ENCODE data around the gene CDS2. TPM values are rescaled to one million over a fixed set of nuclear protein-coding genes. Genes with fewer than 3 reads are reported as not detected.
A peak's percentile ranks its signal among the peaks of the same experiment; 100 is the strongest.
"Not testable (repeated sequence)": the region's sequence is repeated elsewhere in the genome, so short reads cannot be mapped to it uniquely, and the experiment has no call there.

The CDS2 gene
- 22.2 and 22.6 TPM in 2 replicates for total RNA-seq (2014; rRNA removed; shearing (Covaris generic))

DNA sequence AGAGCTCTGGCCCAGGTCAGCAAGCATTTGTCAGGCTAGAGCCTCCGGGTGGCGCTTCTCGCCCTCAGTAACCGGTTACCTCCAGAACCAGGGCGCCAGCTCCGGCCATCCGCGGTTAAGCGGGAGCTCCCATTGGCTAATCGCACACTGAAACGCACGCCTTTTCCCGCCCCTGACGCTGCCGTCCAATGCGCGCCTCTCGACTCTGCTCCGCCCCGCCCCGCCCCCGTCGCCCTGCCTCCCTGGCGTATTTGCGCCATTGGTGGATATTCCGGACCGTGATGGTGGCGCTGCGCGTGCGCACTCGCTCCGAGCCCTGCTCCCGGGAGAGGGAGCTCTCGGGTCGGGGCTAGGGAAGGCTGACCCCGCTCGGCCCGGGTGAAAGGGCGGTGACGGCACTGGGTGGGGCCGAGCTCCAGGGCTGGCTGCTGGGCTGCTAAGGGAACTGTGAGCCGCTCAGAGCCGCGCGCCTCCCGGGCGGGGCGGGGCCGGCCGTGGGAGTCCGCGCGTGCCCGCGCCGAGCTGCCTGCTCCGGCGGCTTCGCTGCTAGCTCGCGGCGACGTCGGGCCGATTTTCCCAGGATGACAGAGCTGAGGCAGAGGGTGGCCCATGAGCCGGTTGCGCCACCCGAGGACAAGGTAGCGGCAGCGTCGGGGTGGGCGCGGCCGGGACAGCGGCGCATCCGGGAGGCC lies at the start of gene CDS2:
Gene CDS2 (plus strand): TSS at position 497 of the 692 bp plus-strand sequence. CDS start 85 bp downstream, at position 582.
- DNase-seq (ENCODE audit: low spot score), result peak; percentile 98

- DNase-seq (ENCODE audit: low spot score), result no peak
Observed at GRCh38 chr20:5077761-5078387, 48.9 kb upstream of the CDS2 start.

DNA sequence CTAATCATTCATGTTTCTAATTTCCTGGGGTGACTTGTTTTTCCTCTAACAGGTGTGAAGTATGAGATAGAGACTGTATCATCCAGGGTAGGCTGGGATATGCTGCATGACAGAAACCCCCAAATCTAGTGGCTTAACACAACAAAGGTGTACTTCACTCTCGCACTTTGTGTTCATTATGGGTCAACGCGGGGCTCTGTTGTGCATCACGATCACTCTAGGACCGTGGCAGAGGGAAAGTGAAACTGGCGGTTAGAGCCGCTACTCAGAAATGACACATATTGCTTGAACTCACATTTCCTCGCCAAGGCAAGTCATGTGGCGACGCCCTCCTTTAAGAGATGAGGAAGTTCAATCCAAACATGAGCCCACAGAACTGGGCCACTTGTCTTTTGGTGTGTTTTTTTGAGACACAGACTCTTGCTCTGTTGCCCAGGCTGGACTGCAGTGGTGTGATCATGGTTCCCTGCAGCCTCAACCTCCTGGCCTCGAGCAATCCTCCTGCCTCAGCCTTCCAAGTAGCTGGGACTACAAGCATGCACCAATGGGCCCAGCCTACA lies 48.3 kb upstream of the CDS2 start:
- peak; percentile 80 for DNase-seq (ENCODE audit: low spot score)

- peak; percentile 80 for DNase-seq (ENCODE audit: low spot score)
Observed at GRCh38 chr20:5080384-5080877, 46.4 kb upstream of the CDS2 start.

- no peak for DNase-seq (ENCODE audit: low spot score)
Observed at GRCh38 chr20:5085380-5085779, 41.4 kb upstream of the CDS2 start.

DNA sequence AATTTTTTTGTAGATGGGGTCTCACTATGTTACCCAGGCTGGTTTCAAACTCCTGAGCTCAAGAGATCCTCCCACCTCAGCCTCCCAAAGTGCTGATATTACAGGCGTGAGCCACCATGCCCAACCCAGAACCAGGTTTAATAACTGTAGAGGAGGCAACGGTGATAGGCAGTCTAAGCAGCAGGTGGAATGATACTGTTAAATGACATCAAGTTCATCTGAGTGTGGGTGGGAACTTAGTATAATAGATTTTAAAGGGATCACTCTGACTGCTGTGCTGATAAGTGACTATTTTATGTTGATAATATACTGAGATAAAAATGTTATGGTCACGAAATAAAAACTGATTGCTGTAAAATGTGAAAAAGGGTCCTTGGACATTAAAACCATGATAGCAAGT lies 38.1 kb upstream of the CDS2 start:
- no peak for DNase-seq (ENCODE audit: low spot score)

- no peak for DNase-seq (ENCODE audit: low spot score)
Observed at GRCh38 chr20:5090191-5090590, 36.6 kb upstream of the CDS2 start.

DNA sequence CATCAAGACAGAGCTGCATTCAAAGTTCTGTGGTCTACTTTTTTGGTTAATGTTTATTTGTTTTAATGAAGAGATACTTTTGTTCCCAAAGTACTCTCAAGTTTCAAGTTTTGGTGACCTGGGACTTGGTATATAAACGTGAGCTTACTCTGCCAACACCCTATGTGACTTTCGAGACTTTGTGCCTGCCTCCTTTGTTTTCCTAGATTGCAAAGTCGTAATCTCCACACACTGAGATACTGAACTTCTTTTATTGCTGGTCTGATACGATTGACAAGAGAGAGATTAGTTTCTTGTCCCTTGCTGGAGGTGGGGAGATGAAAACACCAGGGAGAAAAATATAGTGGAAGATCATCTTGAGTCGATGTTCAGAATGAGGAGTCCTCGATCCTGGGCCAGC lies 34.9 kb upstream of the CDS2 start:
- no peak for DNase-seq (ENCODE audit: low spot score)

GRCh38 chr20:5092765-5093339 lies 34.0 kb upstream of the CDS2 start:
- no peak for DNase-seq (ENCODE audit: low spot score)

- DNase-seq (ENCODE audit: low spot score), result no peak
Observed at GRCh38 chr20:5095454-5095853, 31.4 kb upstream of the CDS2 start.

GRCh38 chr20:5095931-5096330 lies 30.9 kb upstream of the CDS2 start:
- DNase-seq (ENCODE audit: low spot score), result no peak

- no peak for DNase-seq (ENCODE audit: low spot score)
Observed at GRCh38 chr20:5096463-5096862, 30.3 kb upstream of the CDS2 start.

GRCh38 chr20:5099009-5099408 lies 27.8 kb upstream of the CDS2 start:
- DNase-seq (ENCODE audit: low spot score), result not testable (repeated sequence)

DNA sequence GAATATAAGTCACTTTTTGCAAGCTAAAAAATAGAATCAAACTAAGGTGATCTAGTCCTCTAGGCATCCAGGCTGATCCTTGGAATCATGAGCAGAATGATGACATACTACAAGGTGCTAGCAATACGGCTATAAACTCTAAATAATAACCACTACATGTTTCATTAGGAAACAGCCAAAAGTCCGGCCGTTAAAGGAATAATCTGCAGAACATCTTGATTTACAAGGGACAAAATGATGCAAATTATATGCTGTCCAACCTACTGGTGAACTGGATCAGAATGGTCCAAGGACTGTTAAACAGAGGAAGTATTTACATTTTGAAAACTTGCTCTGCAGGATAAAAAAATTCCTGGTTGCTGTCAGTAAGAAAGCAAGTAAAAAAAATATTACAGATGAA lies 26.9 kb upstream of the CDS2 start:
- DNase-seq (ENCODE audit: low spot score), result not testable (repeated sequence)

DNA sequence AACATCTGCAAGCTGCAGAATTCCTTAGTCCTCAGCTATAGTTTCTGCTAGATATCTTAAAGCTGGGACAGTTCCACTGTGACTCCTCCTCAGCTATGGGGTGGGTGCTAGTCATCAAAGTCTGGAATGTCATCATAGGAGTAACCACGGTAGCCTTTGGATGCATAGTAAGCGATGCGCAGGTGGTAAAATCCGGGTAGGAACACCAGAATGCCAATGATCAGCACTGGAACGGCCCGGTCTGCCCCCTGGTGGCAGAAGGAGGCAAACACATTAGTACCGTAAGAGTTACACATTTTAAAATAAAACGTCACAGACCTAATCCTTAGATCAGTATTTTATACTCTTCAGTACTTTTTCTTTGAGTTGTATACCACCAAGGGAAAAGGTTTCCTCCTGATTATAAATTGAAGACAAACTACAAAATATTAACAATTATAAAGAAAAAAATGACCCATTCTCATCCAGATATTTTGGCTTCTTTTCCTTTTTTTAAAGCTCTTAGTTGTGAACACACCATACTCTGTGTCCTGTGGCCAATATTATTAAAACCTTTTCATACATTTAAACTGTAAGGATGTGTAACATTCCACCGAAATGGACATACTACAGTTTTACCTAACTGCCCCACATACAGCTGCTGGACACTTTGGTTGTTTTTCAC lies 26.0 kb upstream of the CDS2 start:
- DNase-seq (ENCODE audit: low spot score), result peak; percentile 45

- DNase-seq (ENCODE audit: low spot score), result no peak
Observed at GRCh38 chr20:5104479-5104878, 22.3 kb upstream of the CDS2 start.

DNA sequence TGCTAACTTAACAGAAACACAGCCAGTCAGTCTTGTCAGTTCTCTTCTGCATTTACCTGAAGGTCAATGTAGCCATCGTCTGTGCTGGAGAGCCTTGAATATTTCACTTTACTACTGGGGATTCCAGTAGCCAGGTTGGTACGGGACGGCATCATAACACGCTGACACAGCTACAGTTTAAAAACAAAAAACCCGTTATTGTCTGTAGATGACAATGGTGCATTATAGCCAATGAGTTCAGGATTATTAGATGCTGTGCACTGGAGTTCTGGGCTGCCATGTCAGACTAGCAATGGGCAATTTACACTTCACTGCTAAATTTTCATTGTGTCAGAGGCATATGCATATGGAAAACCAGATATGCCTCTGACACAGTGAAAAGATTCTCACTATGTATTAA lies 17.5 kb upstream of the CDS2 start:
- no peak for DNase-seq (ENCODE audit: low spot score)

DNA sequence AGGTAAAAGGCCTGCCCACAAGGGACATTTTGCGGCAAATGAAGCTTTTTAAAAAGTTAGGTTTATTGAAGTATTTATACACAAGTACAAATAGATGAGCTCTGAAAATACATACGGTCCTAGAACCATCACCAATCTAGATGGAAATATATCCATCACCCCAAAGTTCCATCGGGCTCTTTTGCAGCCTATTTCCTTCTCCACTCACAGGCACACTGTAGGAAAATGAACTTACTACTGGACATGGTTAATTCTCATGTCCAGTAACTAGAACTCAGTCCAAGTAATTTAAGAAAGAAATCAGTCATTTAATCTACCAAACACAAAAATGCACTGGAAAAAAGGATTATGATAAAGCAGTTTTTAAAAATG lies 13.2 kb upstream of the CDS2 start:
- no peak for DNase-seq (ENCODE audit: low spot score)

DNA sequence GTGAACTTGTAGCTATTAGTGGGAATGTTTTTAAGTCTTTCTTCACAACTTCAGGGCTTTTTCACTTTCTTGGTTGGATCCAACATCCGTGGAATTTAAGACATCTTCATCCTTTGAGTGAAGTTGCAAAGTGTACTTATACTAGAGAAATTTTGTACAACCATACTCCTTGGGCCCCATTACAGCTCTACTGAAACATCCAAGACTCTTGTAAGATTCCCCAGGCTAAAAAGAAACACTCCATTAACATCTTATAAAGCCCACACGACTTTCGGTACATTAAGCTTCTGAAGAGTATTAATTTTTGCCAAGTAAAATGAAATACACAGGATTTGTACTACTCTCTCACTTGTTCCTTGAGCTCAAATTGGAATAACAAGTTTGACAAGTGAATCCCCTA lies 12.4 kb upstream of the CDS2 start:
- DNase-seq (ENCODE audit: low spot score), result no peak

DNA sequence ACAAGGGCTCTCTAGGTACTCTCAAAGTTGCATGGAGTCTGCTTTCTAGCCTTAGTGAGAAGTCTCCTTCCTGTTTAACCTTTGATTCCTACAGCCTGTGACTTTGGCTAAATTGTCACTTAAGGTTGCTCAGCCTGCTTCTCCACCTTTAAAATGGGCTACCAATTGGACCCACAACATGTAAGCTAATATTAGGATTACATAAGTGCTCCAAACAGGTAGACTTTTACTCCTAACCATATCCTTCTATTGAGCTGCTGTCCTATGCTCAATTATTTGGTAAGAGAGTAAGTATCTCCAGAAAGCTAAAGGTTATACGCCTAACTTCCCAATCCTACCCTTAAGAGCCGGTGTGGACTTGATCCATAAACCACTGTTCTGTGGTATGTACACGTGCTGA lies 9.9 kb upstream of the CDS2 start:
- DNase-seq (ENCODE audit: low spot score), result no peak

- DNase-seq (ENCODE audit: low spot score), result no peak
Observed at GRCh38 chr20:5118220-5119142, 8.3 kb upstream of the CDS2 start.
